Raji (cell line): ENCODE data around the gene ARHGEF19.

ENCODE experiments used
- POLR2A ChIP-seq: IDR thresholded peaks from 2 replicates; pipeline ENCODE4 v1.6.1; 2011; ENCODE audit warnings: low read depth, low read length, control low read depth; ENCODE audit not compliant: insufficient read depth

The ARHGEF19 gene

GRCh38 chr1:16181887-16182719 lies 30.3 kb downstream of the ARHGEF19 start:
- TF ChIP-seq POLR2A: no peak

GRCh38 chr1:16180291-16180824 lies 32.1 kb downstream of the ARHGEF19 start:
- TF ChIP-seq POLR2A: no peak

DNA sequence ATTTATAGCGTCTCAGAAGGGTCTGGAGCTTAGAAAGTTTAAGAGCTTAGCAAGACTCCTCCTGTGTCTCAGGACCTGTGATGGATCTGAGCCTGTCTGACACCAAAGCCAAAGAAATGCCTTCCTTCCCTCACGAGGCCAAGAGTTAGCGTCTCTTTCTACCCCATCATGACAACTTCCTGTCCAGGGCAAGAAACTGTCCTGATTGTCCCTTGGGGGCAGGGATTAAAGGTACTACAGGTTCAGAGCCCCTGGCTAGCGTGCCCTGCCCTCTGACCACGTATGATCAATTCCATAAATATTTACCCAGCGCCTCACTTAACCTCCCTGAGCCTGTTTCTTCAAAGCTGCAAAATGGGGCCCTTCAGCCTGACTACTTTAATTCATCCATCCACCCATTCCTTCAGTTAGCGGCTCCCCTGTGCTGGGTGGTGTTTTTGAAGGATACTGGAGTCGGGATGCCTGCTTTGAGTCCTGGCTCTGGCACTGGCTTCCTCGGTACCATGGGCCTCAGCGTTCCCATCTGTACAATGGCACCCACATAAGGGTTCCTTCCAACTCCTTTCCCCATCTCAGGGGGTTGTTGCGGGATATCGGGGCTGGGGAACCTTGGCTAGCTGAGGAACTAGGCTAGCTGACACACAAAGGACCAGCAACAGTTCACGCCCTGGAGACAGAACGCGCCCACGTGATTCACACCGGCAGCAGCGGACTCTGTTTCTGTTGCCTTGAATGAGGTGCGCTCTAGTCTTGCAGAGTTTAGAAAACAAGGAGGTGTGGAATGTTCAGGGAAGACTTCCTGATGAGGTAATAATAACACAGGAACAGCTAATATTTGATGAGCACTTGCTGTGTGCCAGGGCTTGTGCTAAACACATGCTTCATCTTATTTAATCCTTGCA lies 33.6 kb downstream of the ARHGEF19 start:
- TF ChIP-seq POLR2A: no peak

- TF ChIP-seq POLR2A: no peak
These were observed 35.1 kb downstream of the ARHGEF19 start for GRCh38 chr1:16177306-16177705.

DNA sequence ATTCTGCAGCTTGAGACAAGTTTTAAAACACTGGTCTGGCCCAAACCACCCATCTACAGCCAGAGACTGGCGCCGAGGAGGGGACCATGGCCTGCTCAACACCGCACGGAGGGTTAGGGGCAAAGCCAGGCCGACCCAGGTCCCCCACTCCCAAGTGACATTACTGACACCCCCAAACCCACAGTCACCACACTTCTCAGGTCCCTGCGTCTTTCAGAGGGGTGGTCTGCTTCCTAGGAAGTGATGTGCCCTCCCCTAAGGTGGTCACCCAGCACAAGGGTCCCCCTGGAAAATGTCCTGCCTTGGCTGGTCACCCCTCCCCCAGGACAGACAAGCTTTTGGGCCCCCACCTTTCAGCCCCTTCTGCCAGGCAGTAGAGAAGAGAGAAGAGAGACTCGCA lies 35.8 kb downstream of the ARHGEF19 start:
- TF ChIP-seq POLR2A: no peak

DNA sequence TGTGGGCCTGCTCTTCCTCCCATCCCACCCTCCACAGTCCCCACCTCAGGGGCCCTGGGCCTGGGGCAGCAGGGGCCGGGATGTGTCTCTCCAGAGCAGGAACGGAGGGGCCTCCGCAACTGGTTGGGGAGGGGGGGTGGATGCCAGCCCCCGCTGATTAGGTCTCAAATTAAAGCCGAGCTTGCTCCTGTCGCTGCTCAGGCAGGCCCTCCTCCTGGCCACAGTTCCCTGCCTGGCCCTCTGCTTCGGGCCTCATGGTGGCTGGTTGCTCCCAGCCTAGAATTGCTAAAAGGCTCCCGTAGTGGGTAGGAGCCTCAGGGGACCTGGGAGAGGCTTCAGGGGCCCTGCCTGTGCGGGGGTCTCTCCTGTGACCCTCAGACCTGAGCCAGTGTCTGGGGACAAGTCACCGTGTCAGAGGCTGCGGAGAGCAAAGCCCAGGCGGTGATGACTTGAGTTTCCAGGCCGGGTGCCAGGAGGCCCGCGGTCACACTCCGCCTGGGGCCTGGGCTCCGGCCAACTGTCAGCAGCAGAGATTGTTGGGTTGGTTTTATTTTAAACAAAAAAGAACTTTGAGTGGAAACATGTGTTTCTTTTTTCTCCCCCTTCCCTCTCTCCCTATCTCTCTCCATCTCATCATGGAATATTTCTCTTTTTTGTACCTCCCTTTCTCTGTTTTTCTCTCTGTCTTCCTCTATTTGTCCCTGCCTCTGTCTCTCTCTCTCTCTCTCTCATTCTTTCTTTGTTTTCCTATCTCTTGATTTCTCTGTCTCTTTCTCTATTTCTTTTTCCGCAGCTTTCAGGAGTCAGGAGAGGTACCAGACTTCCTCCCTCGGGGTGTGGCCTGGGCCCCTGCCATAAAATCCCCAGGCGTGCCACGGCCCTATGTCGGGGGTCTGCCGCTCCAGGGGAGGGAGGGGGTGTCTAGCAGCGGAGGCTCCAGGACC lies 36.6 kb downstream of the ARHGEF19 start:
- TF ChIP-seq POLR2A: no peak

DNA sequence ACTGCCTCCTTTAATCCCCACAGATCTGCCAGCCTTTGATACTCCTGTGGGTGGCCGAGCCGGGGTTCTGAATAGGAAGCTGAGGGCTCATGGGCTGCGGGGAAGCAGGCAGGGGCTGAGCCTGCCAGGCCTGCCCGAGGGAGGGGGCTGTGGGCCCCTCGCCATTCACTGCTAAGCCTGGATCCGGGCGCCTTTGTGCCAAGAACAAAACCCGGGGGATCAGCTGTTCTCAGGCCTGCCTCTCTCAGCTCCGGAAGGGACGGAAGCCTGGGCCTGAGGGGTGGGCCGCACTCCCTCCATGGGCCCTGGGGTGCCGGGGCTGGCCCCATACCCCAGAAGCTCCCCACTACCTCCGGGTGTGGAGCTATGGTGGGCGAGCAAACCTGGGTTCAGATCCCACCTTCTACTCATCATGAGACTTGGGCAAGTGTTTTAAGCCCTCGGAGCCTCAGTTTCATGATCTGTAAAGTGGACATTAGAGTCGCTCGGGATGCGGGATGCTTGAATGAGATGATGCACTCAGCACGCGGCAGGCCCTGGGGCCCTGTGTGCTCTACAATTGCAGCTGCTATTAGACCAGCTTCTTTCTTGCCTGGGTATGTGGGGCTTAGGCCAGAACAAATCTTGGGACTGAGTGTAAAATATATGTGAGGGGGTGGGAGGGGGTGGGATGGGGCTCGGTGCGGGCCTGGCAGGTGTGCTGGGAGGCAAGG lies 37.4 kb downstream of the ARHGEF19 start:
- TF ChIP-seq POLR2A: no peak

DNA sequence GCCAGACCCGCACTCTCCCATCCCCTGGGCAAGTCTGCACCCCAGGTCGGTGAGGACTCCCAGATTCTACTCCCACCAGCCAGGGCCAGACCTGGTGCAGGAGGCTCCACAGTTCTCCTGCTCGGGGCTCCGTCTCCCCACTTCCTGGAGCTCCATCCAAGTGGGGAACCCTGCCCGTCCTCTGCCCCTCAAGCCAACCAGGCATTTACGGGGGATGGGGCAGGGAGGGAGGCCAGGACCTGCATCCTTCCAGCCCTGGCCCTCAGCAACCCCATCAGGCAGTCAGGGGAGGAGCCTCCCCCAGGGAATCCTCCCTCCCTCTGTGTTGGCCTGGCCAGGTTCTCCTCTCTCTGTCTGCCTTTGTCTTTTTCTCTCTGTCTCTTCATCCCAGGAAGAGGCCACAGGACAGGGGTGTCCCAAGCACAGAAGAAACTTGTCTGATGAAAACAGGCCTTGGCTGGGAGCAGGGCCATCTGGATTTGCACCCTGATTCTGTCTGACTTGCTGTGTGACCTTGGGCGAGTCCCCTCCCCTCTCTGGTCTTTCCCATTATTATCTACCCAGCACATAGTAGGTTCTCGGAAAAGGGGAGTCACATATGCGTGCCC lies 38.1 kb downstream of the ARHGEF19 start:
- TF ChIP-seq POLR2A: no peak

DNA sequence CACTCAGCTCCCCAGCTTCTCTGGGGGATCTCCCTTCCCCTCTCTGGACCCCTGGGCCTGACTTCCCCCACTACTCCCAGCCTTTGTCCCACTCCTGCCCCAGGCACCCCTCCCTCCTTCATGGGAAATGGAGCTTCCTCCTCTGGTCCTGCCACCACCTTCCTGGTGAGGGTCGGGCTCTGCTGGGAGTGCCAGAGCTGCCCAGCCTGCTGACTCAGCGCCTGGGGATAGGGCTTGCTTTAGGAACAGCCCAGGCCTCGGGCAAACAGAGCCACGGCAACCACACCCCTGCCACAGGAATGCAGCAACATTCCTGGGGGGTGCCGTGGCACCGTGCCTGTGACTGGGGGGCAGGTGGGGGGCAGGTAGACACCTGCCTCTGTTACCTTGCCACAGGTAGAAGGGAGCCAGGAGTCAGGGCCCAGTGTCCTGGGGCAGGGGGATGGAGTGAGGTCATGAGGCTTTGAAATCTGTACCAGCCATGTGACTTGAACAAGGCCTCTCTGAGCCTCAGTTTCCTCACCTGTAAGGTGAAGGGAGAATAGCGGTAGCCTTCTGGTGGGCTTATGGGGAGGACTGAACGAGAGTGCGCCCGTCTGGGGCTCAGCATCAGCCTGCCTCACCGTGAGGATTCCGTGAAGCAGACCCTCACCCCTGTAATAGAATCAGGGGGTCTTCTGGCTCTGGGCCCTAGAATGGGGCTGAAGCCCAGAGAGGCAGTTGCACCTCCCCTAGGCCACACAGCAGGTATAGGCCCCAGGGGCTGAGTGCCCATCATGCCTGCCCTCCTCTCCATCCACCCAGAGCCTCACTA lies 38.8 kb downstream of the ARHGEF19 start:
- TF ChIP-seq POLR2A: no peak

DNA sequence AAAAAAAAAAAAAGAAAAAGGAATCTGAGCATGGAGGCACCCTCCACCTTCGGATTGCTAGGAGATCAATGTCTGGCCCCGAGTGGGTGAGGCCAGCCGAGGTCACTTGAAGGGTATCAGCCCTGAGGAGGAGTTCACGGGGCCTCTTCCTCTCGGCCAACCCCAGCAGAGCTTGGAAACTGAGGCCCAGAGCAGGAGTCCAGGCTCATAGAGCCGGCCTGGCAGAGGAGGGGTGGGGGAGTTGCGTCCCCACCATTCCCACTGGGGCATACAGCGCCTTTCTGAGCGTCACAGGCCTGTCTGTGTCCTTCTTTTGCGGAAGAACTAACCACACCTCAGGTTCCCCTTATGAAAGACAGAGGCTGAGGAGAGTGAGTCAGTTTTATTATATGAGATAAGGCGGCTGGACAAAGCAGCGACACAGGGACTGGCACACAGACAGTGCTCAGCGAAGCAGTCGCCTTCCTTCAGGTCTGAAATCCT lies 39.4 kb downstream of the ARHGEF19 start:
- no peak for TF ChIP-seq POLR2A

DNA sequence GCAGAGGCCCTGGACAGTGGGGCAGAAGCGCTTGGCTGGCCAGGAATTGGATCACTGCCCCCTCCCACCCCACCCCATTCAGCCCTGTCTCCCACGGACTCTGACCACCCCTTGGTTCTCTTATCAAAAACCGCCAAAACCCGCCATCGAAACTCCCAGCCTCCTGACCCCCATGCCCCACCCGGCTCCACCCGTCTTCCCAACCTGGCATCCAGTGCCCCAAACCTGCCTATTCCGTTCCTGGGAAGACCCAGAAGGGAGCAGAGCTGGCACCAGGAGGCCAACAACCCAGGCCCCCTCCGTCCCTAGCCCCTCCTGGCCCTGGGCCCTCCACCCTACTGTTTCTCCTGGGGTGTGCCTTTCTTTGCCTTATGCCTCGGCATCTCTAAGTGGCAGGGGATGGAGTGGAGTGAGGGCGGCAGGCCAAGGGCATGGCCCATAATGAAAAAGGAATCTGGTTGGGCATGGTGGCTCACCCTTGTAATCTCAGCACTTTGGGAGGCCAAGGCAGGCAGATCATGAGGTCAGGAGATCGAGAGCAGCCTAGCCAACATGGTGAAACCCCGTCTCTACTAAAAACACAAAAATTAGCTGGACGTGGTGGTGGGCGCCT lies 40.1 kb downstream of the ARHGEF19 start:
- TF ChIP-seq POLR2A: no peak
